Hypothalamus (tissue), 51 donors: ENCODE data around the gene DHRS13.
"Not testable (repeated sequence)": the region's sequence is repeated elsewhere in the genome, so short reads cannot be mapped to it uniquely, and the experiment has no call there.

Experiments
- DNase-seq, 51 donors: peaks; one replicate each; lab custom pipeline; 2025; lab: John Stamatoyannopoulos, UW

Gene DHRS13

GRCh38 chr17:28906706-28907438 lies 4.0 kb upstream of the DHRS13 start:
- DNase-seq, result peak in 4 of 51 donors; percentile 12 to 59 (median 28)

- DNase-seq, result peak in 12 of 51 donors; percentile 5 to 59 (median 18)
These were observed 3.4 kb upstream of the DHRS13 start for GRCh38 chr17:28906276-28906675.

- no peak for DNase-seq
These were observed 1.9 kb upstream of the DHRS13 start for GRCh38 chr17:28904800-28905199.

GRCh38 chr17:28903546-28903841 lies 615 bp upstream of the DHRS13 start:
- not testable (repeated sequence) for DNase-seq

- DNase-seq, result peak in 15 of 51 donors; percentile 16 to 74 (median 39)
These were observed 737 bp downstream of the DHRS13 start for GRCh38 chr17:28901866-28902818.

- DNase-seq, result no peak
These were observed 1.7 kb downstream of the DHRS13 start for GRCh38 chr17:28900986-28901726.

GRCh38 chr17:28899212-28899815 lies 3.6 kb downstream of the DHRS13 start:
- no peak for DNase-seq

GRCh38 chr17:28898527-28898955 lies 4.3 kb downstream of the DHRS13 start:
- DNase-seq, result no peak

GRCh38 chr17:28897769-28898526 lies 4.9 kb downstream of the DHRS13 start:
- peak in 1 of 51 donors; percentile 19 for DNase-seq

GRCh38 chr17:28896884-28897768 lies 5.8 kb downstream of the DHRS13 start, which contains the start of gene FLOT2:
Gene FLOT2, minus strand, starts transcription at chr17:28897733. Its CDS starts 159 bp downstream, at chr17:28897574.
- peak in 42 of 51 donors; percentile 9 to 80 (median 47) for DNase-seq

GRCh38 chr17:28896491-28896883 lies 6.4 kb downstream of the DHRS13 start:
- no peak for DNase-seq

- no peak for DNase-seq
These were observed 7.0 kb downstream of the DHRS13 start for GRCh38 chr17:28895794-28896447.

- DNase-seq, result not testable (repeated sequence)
These were observed 9.4 kb downstream of the DHRS13 start for GRCh38 chr17:28893248-28894183.

GRCh38 chr17:28892024-28892423 lies 10.9 kb downstream of the DHRS13 start:
- no peak for DNase-seq

GRCh38 chr17:28891201-28891600 lies 11.7 kb downstream of the DHRS13 start:
- no peak for DNase-seq

- no peak for DNase-seq
These were observed 12.9 kb downstream of the DHRS13 start for GRCh38 chr17:28889996-28890395.

- no peak for DNase-seq
These were observed 14.0 kb downstream of the DHRS13 start for GRCh38 chr17:28888832-28889231.
